Colonic mucosa (tissue), 4 donors: ENCODE measurements around the gene AAMDC. TPM values are rescaled to one million over a fixed set of nuclear protein-coding genes. Genes with fewer than 3 reads are reported as not detected.
A peak's percentile ranks its signal among the peaks of the same experiment; 100 is the strongest.
"Not testable (repeated sequence)": the region's sequence is repeated elsewhere in the genome, so short reads cannot be mapped to it uniquely, and the experiment has no call there.

ENCODE experiments used
- DNase-seq: peaks from one replicate; pipeline ENCODE4 v3.0.0-alpha.2; 2020
- H3K27ac ChIP-seq: fragments of 200-600 bp; one replicate; pipeline ENCODE4 v1.8.0; 2021
- H3K27me3 ChIP-seq: fragments of 200-600 bp; one replicate; pipeline ENCODE4 v1.8.0; 2021
- H3K36me3 ChIP-seq: fragments of 200-600 bp; one replicate; pipeline ENCODE4 v1.8.0; 2021
- H3K4me1 ChIP-seq: fragments of 200-600 bp; one replicate; pipeline ENCODE4 v1.8.0; 2021; ENCODE audit warnings: mild to moderate bottlenecking
- H3K4me3 ChIP-seq: fragments of 200-600 bp; one replicate; pipeline ENCODE4 v1.8.0; 2021
- H3K9ac ChIP-seq, 2 donors: one replicate each; pipeline ENCODE4 v1.7.0; 2013; ENCODE audit warnings: control low read depth in 2 of 2, low read depth in 2 of 2, low read length in 2 of 2
- H3K9me3 ChIP-seq: fragments of 200-600 bp; one replicate; pipeline ENCODE4 v1.8.0; 2021
- CTCF ChIP-seq: fragments of 200-600 bp; IDR thresholded peaks from one replicate; pipeline ENCODE4 v1.8.0; 2022; ENCODE audit warnings: antibody characterized with exemption, mild to moderate bottlenecking
- intact Hi-C: fragments of 100-400 bp; cut with DNase I; formaldehyde crosslinking; loops from one replicate; pipeline ENCODE4 v1.14.1; 2022
- total RNA-seq, 2 donors: library from RNA; stranded (reverse); fragmentation: NEBNext Ultra II Directional in 1 of 2; extraction: Animal tissue kit (Norgen Biotek cat#: 25700) in 1 of 2; gene quantifications; one replicate each; pipeline ENCODE4 v1.2.1, GENCODE V29; 2021
- donor health status: healthy.
- donor health status: DM: no; HTN: no; CAD: no.
- donor health status: DM: no; HTN: no; CAD: no.

The AAMDC gene
- total RNA-seq, 2 donors from 2014 or later: 12.9 to 20.0 TPM

- peaks cover 6% of the 10 kb centered on the region for H3K36me3 ChIP-seq
- no peak overlapping the region for H3K9ac ChIP-seq
- H3K4me3 ChIP-seq: no peak overlapping the region
- no peak for TF ChIP-seq CTCF
- no peaks in the 10 kb centered on the region for H3K9me3 ChIP-seq
- no peak overlapping the region for H3K27ac ChIP-seq
- no peak for DNase-seq
- intact Hi-C loops: no loop called here
- no peaks in the 10 kb centered on the region for H3K4me1 ChIP-seq
- H3K27me3 ChIP-seq: no peaks in the 10 kb centered on the region
Observed at GRCh38 chr11:77886401-77886800, 65.5 kb downstream of the AAMDC start.

- H3K4me3 ChIP-seq, H3K27me3 ChIP-seq, H3K9ac ChIP-seq, H3K27ac ChIP-seq, H3K9me3 ChIP-seq, H3K4me1 ChIP-seq, intact Hi-C loops, DNase-seq, H3K36me3 ChIP-seq: not testable (repeated sequence)
Observed at GRCh38 chr11:77889045-77889444, 68.1 kb downstream of the AAMDC start.

- H3K27me3 ChIP-seq, H3K9me3 ChIP-seq, H3K36me3 ChIP-seq, H3K4me1 ChIP-seq, intact Hi-C loops, H3K9ac ChIP-seq, DNase-seq, H3K4me3 ChIP-seq, H3K27ac ChIP-seq: not testable (repeated sequence)
Observed at GRCh38 chr11:77890100-77890614, 69.2 kb downstream of the AAMDC start.

- H3K9ac ChIP-seq, H3K4me3 ChIP-seq, H3K9me3 ChIP-seq, H3K27me3 ChIP-seq, DNase-seq, H3K4me1 ChIP-seq, intact Hi-C loops, H3K27ac ChIP-seq, H3K36me3 ChIP-seq: not testable (repeated sequence)
Observed at GRCh38 chr11:77890619-77891056, 69.7 kb downstream of the AAMDC start.

GRCh38 chr11:77891256-77891655 lies 70.3 kb downstream of the AAMDC start:
- DNase-seq, H3K27ac ChIP-seq, intact Hi-C loops, H3K4me3 ChIP-seq, H3K27me3 ChIP-seq, H3K9ac ChIP-seq, H3K36me3 ChIP-seq, H3K4me1 ChIP-seq, H3K9me3 ChIP-seq: not testable (repeated sequence)

GRCh38 chr11:77891703-77892102 lies 70.8 kb downstream of the AAMDC start:
- H3K9ac ChIP-seq, H3K9me3 ChIP-seq, DNase-seq, intact Hi-C loops, H3K36me3 ChIP-seq, H3K27me3 ChIP-seq, H3K27ac ChIP-seq, H3K4me1 ChIP-seq, H3K4me3 ChIP-seq: not testable (repeated sequence)

GRCh38 chr11:77894949-77895348 lies 74.0 kb downstream of the AAMDC start:
- H3K9me3 ChIP-seq, DNase-seq, H3K9ac ChIP-seq, intact Hi-C loops, H3K4me1 ChIP-seq, H3K27ac ChIP-seq, H3K27me3 ChIP-seq, H3K4me3 ChIP-seq, H3K36me3 ChIP-seq: not testable (repeated sequence)

- DNase-seq: no peak
- no peak overlapping the region for H3K27ac ChIP-seq
- H3K36me3 ChIP-seq: no peaks in the 10 kb centered on the region
- H3K4me1 ChIP-seq: no peaks in the 10 kb centered on the region
- TF ChIP-seq CTCF: no peak
- no peak overlapping the region for H3K4me3 ChIP-seq
- intact Hi-C loops: no loop called here
- H3K27me3 ChIP-seq: no peaks in the 10 kb centered on the region
- H3K9ac ChIP-seq: no peak overlapping the region
- no peaks in the 10 kb centered on the region for H3K9me3 ChIP-seq
Observed at GRCh38 chr11:77908835-77909234, 87.9 kb downstream of the AAMDC start.

GRCh38 chr11:77909277-77909676 lies 88.3 kb downstream of the AAMDC start:
- intact Hi-C loops: no loop called here
- no peaks in the 10 kb centered on the region for H3K27me3 ChIP-seq
- TF ChIP-seq CTCF: no peak
- H3K9me3 ChIP-seq: no peaks in the 10 kb centered on the region
- no peak overlapping the region for H3K27ac ChIP-seq
- no peaks in the 10 kb centered on the region for H3K4me1 ChIP-seq
- no peak overlapping the region for H3K4me3 ChIP-seq
- no peak overlapping the region for H3K9ac ChIP-seq
- no peak for DNase-seq
- H3K36me3 ChIP-seq: no peaks in the 10 kb centered on the region

GRCh38 chr11:77910828-77911227 lies 89.9 kb downstream of the AAMDC start:
- H3K9me3 ChIP-seq, H3K9ac ChIP-seq, H3K4me3 ChIP-seq, H3K27ac ChIP-seq, DNase-seq, intact Hi-C loops, H3K27me3 ChIP-seq, H3K4me1 ChIP-seq, H3K36me3 ChIP-seq: not testable (repeated sequence)

- H3K9me3 ChIP-seq, intact Hi-C loops, H3K9ac ChIP-seq, H3K36me3 ChIP-seq, H3K4me3 ChIP-seq, H3K4me1 ChIP-seq, H3K27me3 ChIP-seq: not testable (repeated sequence)
- DNase-seq: peak; percentile 21
- H3K27ac ChIP-seq: peak overlapping the region; percentile 18
Observed at GRCh38 chr11:77913608-77914306, 92.8 kb downstream of the AAMDC start.
